BJ (cell line): ENCODE measurements around the gene CD226. TPM values are rescaled to one million over a fixed set of nuclear protein-coding genes. Genes with fewer than 3 reads are reported as not detected.
"Not testable (repeated sequence)": the region's sequence is repeated elsewhere in the genome, so short reads cannot be mapped to it uniquely, and the experiment has no call there.

Source experiments
- CTCF ChIA-PET: fragments of 350-600 bp; formaldehyde crosslinking; extraction: SDS; loops from one replicate; lab custom pipeline; 2021; ENCODE audit warnings: antibody characterized with exemption, inconsistent platforms; lab: Yijun Ruan, JAX
- POLR2A ChIA-PET: fragments of 300-600 bp; sonication (Branson Sonifier 250); formaldehyde crosslinking; extraction: SDS; loops from one replicate; lab custom pipeline; 2021; ENCODE audit warnings: antibody characterized with exemption; lab: Charles Lee
- DNase-seq: peaks from one replicate; pipeline ENCODE4 v3.0.0-alpha.2; 2011; ENCODE audit warnings: low read depth
- H3K27me3 ChIP-seq: 2 replicates; pipeline ENCODE4 v1.6.0; 2011; ENCODE audit warnings: low read length; ENCODE audit not compliant: control insufficient read depth, insufficient read depth
- H3K36me3 ChIP-seq: 2 replicates; pipeline ENCODE4 v1.5.1; 2011; ENCODE audit warnings: low read length; ENCODE audit not compliant: control insufficient read depth, insufficient read depth
- H3K4me3 ChIP-seq: 2 replicates; pipeline ENCODE4 v1.5.1; 2011; ENCODE audit warnings: low read depth, mild to moderate bottlenecking, control low read depth, low read length
- CTCF ChIP-seq: IDR thresholded peaks from 2 replicates; pipeline ENCODE4 v1.5.1; 2011; ENCODE audit warnings: low read depth, mild to moderate bottlenecking, control low read depth, inconsistent platforms, low read length, moderate library complexity; ENCODE audit not compliant: insufficient read depth
- polyA plus RNA-seq: library from polyadenylated mRNA; depleted of rRNA; stranded (reverse); fragments of >200 nt; gene quantifications from 2 replicates; pipeline ENCODE4 v1.2.3, GENCODE V29; 2011

Gene CD226
- polyA plus RNA-seq, 1 experiment: 0.13 TPM

DNA sequence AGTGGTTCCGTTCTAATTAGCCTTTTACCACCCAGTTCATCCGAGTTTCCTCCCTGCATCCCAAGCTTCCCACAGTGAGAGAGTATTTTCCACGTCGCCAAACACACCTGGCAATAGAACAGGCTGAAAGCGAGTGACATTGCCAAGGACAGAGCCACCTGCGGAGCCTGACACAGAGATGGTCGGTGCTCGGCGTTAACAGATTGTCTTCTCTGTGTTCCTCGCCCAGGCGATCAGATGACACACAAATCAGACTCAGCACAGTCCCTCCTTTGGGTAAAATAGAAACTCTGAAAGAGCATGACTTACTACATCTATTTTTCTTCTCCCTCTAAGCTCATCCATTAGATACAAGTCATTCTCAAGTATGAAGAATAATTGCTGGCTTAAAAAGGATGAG lies 107.7 kb downstream of the CD226 start:
- Histone ChIP-seq H3K4me3 (no peak overlapping the region), H3K27me3 (no peaks in the 10 kb centered on the region), H3K36me3 (no peaks in the 10 kb centered on the region)
- ChIA-PET CTCF (interaction anchor here (1.0 to 1.4 kb wide), 3 partner anchors 10 to 230 kb away, joined by 3 to 5 read pairs (median 4); no protein-coding TSS in a partner anchor), POLR2A (no interaction called here)
- DNase-seq: no peak
- TF ChIP-seq CTCF: no peak

DNA sequence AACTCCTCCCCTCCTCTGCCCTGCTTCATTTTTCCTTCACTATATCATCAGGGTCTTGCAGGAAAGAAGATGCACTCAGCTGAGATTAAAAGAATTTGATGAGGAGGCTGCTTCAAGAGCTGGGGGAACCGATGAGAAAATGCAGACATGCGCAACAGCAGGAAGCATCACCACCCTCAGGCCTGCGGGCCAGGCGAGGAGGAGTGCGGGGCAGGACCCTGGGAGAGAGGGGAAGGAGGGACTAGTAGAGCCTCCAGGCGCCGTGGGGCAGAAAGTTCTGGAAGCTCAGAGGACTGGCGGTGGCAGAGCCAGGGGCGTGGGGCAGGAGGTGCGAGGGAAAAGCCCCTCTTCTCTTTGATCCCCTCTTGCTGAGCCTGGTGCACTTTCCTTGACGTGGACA lies 108.2 kb downstream of the CD226 start:
- POLR2A ChIA-PET: no interaction called here
- no peak overlapping the region for H3K4me3 ChIP-seq

DNA sequence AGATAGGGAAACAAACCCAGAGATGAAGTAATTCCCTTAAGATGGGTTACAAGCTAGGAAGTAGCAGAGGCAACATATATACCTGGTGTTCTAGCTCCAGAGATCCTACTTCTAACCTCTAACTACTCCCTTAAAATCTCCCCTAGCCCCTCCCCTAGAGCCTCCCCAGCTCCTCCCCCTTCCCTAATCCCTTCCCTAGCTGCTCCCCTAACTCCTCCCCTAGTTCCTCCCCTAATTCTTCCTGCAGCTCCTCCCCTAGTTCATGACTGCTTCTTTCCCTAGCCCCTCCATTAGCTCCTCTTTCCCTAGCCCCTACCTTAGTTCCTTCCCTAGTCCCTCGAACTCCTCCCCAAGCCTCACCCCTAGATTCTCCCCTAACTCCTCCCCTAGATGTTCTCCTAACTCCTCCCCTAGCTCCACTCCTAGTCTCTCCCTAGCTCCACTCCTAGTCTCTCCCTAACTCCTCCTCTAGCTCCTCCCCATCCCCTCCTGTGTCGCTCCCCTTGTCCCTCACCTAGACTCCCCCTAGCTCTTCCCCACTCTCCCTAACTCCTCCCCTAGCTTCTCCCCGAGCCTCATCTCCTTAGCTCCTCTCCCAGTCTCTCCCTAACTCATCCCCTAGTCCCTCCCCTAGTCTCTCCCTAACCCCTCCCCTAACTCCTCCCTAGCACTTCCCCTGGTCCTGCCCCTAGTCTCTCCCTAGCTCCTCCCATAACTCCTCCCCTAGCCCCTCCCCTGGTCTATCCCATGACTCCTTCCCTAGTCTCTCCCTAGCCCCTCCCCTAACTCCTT lies 108.9 kb downstream of the CD226 start:
- Histone ChIP-seq H3K27me3 (no peaks in the 10 kb centered on the region), H3K4me3 (no peak overlapping the region), H3K36me3 (no peaks in the 10 kb centered on the region)
- CTCF ChIA-PET: interaction anchor here (1.1 to 1.4 kb wide), 3 partner anchors 8 to 11 kb away, joined by 3 to 4 read pairs (median 4); no protein-coding TSS in a partner anchor
- DNase-seq: no peak
- POLR2A ChIA-PET: no interaction called here
- no peak for TF ChIP-seq CTCF

More for the DNA sequence above, 108.2 kb downstream of the CD226 start:
- Histone ChIP-seq H3K27me3 (no peaks in the 10 kb centered on the region), H3K36me3 (no peaks in the 10 kb centered on the region)
- CTCF ChIA-PET: interaction anchor here (1.4 kb wide), 1 partner anchor 9 kb away, joined by 4 read pairs; no protein-coding TSS in a partner anchor
- no peak for DNase-seq
- TF ChIP-seq CTCF: no peak

GRCh38 chr18:69838003-69838402 lies 109.7 kb downstream of the CD226 start:
- ChIA-PET CTCF (interaction anchor here (1.1 kb wide), 2 partner anchors 9 to 10 kb away, joined by 3 to 4 read pairs; no protein-coding TSS in a partner anchor), POLR2A (no interaction called here)
- TF ChIP-seq CTCF: no peak
- DNase-seq: no peak
- Histone ChIP-seq H3K27me3 (no peaks in the 10 kb centered on the region), H3K36me3 (no peaks in the 10 kb centered on the region), H3K4me3 (no peak overlapping the region)

- H3K36me3 ChIP-seq, H3K27me3 ChIP-seq, DNase-seq, POLR2A ChIA-PET, CTCF ChIA-PET, H3K4me3 ChIP-seq: not testable (repeated sequence)
These were observed 112.7 kb downstream of the CD226 start for GRCh38 chr18:69834980-69835379.
